ENCODE data around the gene SELPLG. TPM values are rescaled to one million over a fixed set of nuclear protein-coding genes. Genes with fewer than 3 reads are reported as not detected.

The SELPLG gene
- total RNA-seq, 1 donor from 2014 or later = 5.8 TPM

DNA sequence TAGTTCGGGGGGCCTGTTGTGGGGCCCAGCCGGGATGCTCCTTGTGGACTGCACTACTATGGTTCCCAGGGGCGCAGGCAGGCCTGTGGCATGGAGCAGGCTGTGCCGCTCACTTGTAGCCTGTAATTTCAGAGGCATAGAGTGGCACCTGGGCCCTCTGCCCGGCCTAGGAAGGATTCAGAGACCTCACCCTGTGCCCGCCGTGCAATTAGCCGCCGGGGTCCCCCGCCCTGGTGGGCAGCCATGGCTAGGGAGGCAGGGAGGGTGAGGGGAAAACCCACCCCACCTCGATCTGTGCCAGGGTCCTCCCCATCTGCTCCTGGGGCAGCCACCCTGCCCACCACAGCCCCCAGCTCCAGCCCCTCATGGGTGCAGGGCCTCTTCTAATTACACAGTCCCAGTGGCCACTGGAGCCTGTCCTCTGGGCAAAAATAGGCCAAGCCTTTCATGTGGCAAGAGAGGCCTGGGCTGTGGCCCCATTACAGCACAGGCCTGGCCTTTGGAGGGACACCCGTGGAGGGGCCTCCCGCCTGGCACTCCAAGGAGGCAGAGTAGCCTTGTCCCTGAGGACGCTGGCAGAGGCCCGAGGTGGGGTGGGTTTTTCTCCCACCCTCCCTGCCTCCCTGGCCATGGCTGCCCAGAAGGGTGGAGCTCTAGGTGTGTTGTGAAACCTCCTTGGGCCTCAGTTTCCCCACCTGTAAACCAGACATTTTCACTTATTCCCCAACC lies 30.6 kb downstream of the SELPLG start:
- Histone ChIP-seq H3K27me3 (ENCODE audit: insufficient read depth, low read length) (no peaks in the 10 kb centered on the region), H3K27ac (ENCODE audit: low read depth, low read length) (no peak overlapping the region), H4K20me1 (ENCODE audit: insufficient read depth, low read length) (no peaks in the 10 kb centered on the region), H3K4me2 (ENCODE audit: low read length) (no peak overlapping the region), H3K79me2 (ENCODE audit: insufficient read depth, low read length) (no peaks in the 10 kb centered on the region), H3K9me3 (ENCODE audit: insufficient read depth, low read depth, low read length) (no peaks in the 10 kb centered on the region), H2AFZ (ENCODE audit: low read depth, low read length) (no peak overlapping the region), H3K4me3 (ENCODE audit: insufficient read depth, low read depth, low read length) (no peak overlapping the region), H3K36me3 (ENCODE audit: insufficient read depth, low read length) (no peaks in the 10 kb centered on the region), H3K4me1 (ENCODE audit: insufficient read depth, low read length) (no peaks in the 10 kb centered on the region), H3K9ac (ENCODE audit: low read length) (no peak overlapping the region)
- FAIRE-seq (no peak), DNase-seq (ENCODE audit: low read depth) (no peak)
- no peaks in the 10 kb centered on the region for H3K36me3 Mint-ChIP-seq (ENCODE audit: low read depth, unreplicated experiment)
- no peak for TF ChIP-seq EZH2 (IDR thresholded peaks at IDR 0.05; ENCODE audit: insufficient read depth, low read length)
- TF ChIP-seq, protein P1, sequence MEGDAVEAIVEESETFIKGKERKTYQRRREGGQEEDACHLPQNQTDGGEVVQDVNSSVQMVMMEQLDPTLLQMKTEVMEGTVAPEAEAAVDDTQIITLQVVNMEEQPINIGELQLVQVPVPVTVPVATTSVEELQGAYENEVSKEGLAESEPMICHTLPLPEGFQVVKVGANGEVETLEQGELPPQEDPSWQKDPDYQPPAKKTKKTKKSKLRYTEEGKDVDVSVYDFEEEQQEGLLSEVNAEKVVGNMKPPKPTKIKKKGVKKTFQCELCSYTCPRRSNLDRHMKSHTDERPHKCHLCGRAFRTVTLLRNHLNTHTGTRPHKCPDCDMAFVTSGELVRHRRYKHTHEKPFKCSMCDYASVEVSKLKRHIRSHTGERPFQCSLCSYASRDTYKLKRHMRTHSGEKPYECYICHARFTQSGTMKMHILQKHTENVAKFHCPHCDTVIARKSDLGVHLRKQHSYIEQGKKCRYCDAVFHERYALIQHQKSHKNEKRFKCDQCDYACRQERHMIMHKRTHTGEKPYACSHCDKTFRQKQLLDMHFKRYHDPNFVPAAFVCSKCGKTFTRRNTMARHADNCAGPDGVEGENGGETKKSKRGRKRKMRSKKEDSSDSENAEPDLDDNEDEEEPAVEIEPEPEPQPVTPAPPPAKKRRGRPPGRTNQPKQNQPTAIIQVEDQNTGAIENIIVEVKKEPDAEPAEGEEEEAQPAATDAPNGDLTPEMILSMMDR (IDR thresholded peaks at IDR 0.05; ENCODE audit: insufficient read depth, low read depth, low read length) = no peak
- no peaks in the 10 kb centered on the region for H3K9me3 Mint-ChIP-seq (ENCODE audit: unreplicated experiment)
- no peak overlapping the region for H3K27ac Mint-ChIP-seq (ENCODE audit: unreplicated experiment)
- no peak overlapping the region for H3K4me3 Mint-ChIP-seq (ENCODE audit: unreplicated experiment)
- H3K4me1 Mint-ChIP-seq (ENCODE audit: low read depth, unreplicated experiment) = peaks cover 4% of the 10 kb centered on the region
- H3K27me3 Mint-ChIP-seq (ENCODE audit: low read depth, unreplicated experiment) = peaks cover 15% of the 10 kb centered on the region

DNA sequence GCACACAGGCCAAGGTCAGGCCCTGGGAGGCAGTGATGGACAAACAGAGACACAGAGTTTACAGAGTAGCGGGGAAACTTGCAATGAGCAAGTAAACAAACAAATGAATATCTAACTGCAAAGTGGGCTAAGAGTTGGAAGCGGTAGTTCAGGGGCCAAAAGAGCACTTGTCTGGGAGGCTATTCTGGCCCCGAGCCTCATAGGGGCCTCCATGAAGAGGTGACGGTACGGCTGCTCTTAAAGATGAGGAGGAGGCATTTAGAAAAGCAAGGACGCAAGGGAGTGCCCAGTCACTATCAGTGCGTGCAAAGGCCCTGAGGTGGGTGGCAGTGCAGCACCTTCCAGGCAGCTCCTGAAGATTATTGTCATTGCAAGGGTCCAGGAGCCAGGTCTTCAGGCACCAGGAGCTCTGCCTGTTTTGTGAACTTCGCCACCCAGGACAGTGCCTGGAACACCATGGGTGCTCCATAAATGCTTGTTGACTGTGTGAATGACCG lies 31.4 kb downstream of the SELPLG start:
- Histone ChIP-seq H3K27ac (ENCODE audit: low read depth, low read length) (no peak overlapping the region), H3K4me3 (ENCODE audit: insufficient read depth, low read depth, low read length) (no peak overlapping the region), H2AFZ (ENCODE audit: low read depth, low read length) (no peak overlapping the region), H3K36me3 (ENCODE audit: insufficient read depth, low read length) (no peaks in the 10 kb centered on the region), H3K4me2 (ENCODE audit: low read length) (no peak overlapping the region), H3K79me2 (ENCODE audit: insufficient read depth, low read length) (no peaks in the 10 kb centered on the region), H3K27me3 (ENCODE audit: insufficient read depth, low read length) (no peaks in the 10 kb centered on the region), H3K9ac (ENCODE audit: low read length) (no peak overlapping the region), H3K4me1 (ENCODE audit: insufficient read depth, low read length) (no peaks in the 10 kb centered on the region), H4K20me1 (ENCODE audit: insufficient read depth, low read length) (no peaks in the 10 kb centered on the region), H3K9me3 (ENCODE audit: insufficient read depth, low read depth, low read length) (no peaks in the 10 kb centered on the region)
- peaks cover 15% of the 10 kb centered on the region for H3K27me3 Mint-ChIP-seq (ENCODE audit: low read depth, unreplicated experiment)
- H3K9me3 Mint-ChIP-seq (ENCODE audit: unreplicated experiment) = no peaks in the 10 kb centered on the region
- no peaks in the 10 kb centered on the region for H3K36me3 Mint-ChIP-seq (ENCODE audit: low read depth, unreplicated experiment)
- no peak overlapping the region for H3K27ac Mint-ChIP-seq (ENCODE audit: unreplicated experiment)
- no peak for FAIRE-seq
- TF ChIP-seq, protein P1 (IDR thresholded peaks at IDR 0.05; ENCODE audit: insufficient read depth, low read depth, low read length) = no peak
- no peak for TF ChIP-seq EZH2 (IDR thresholded peaks at IDR 0.05; ENCODE audit: insufficient read depth, low read length)
- DNase-seq (ENCODE audit: low read depth) = no peak
- H3K4me1 Mint-ChIP-seq (ENCODE audit: low read depth, unreplicated experiment) = peaks cover 4% of the 10 kb centered on the region
- H3K4me3 Mint-ChIP-seq (ENCODE audit: unreplicated experiment) = no peak overlapping the region

DNA sequence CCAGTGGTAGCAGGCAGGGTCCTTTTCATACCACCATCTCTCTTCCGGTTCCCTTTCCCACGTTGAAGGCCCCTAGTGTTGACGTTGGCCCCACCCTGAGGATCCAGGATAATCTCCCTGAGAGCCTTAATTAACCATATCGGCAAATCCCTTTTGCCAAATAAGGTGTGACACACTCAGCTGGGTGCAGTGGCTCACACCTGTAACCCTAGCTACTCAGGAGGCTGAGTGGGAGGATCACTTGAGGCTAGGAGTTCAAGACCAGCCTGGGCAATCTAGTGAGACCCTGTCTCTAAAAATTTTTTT lies 33.0 kb downstream of the SELPLG start:
- H3K27me3 Mint-ChIP-seq (ENCODE audit: low read depth, unreplicated experiment) = peaks cover 15% of the 10 kb centered on the region
- no peaks in the 10 kb centered on the region for H3K27me3 ChIP-seq (ENCODE audit: insufficient read depth, low read length)
- H4K20me1 ChIP-seq (ENCODE audit: insufficient read depth, low read length) = no peaks in the 10 kb centered on the region
- H3K27ac ChIP-seq (ENCODE audit: low read depth, low read length) = no peak overlapping the region
- DNase-seq (ENCODE audit: low read depth) = no peak
- H3K36me3 ChIP-seq (ENCODE audit: insufficient read depth, low read length) = no peaks in the 10 kb centered on the region
- no peaks in the 10 kb centered on the region for H3K79me2 ChIP-seq (ENCODE audit: insufficient read depth, low read length)
- H3K9me3 Mint-ChIP-seq (ENCODE audit: unreplicated experiment) = no peaks in the 10 kb centered on the region
- H3K4me3 Mint-ChIP-seq (ENCODE audit: unreplicated experiment) = no peak overlapping the region
- no peak overlapping the region for H2AFZ ChIP-seq (ENCODE audit: low read depth, low read length)
- H3K36me3 Mint-ChIP-seq (ENCODE audit: low read depth, unreplicated experiment) = no peaks in the 10 kb centered on the region
- H3K4me3 ChIP-seq (ENCODE audit: insufficient read depth, low read depth, low read length) = no peak overlapping the region
- H3K4me2 ChIP-seq (ENCODE audit: low read length) = no peak overlapping the region
- FAIRE-seq = no peak
- no peak overlapping the region for H3K9ac ChIP-seq (ENCODE audit: low read length)
- H3K4me1 Mint-ChIP-seq (ENCODE audit: low read depth, unreplicated experiment) = peaks cover 4% of the 10 kb centered on the region
- no peaks in the 10 kb centered on the region for H3K9me3 ChIP-seq (ENCODE audit: insufficient read depth, low read depth, low read length)
- H3K27ac Mint-ChIP-seq (ENCODE audit: unreplicated experiment) = no peak overlapping the region
- no peak for TF ChIP-seq EZH2 (IDR thresholded peaks at IDR 0.05; ENCODE audit: insufficient read depth, low read length)
- TF ChIP-seq, protein P1 (IDR thresholded peaks at IDR 0.05; ENCODE audit: insufficient read depth, low read depth, low read length) = no peak
- H3K4me1 ChIP-seq (ENCODE audit: insufficient read depth, low read length) = no peaks in the 10 kb centered on the region

Measured in astrocyte (in vitro differentiated cells and primary cell).